ENCODE measurements around the gene SASH1.

The SASH1 gene

GRCh38 chr6:148495029-148495428, 152.4 kb downstream of the SASH1 start:
- TF ChIP-seq POLR2A (IDR thresholded peaks at IDR 0.05; ENCODE audit: low read length), result no peak
- no peak for DNase-seq

GRCh38 chr6:148497257-148497656, 154.6 kb downstream of the SASH1 start:
- DNase-seq, result no peak
- TF ChIP-seq POLR2A (IDR thresholded peaks at IDR 0.05; ENCODE audit: low read length), result no peak
- no peak for TF ChIP-seq GATA1 (IDR thresholded peaks at IDR 0.05; ENCODE audit: low read depth, low read length)

DNA sequence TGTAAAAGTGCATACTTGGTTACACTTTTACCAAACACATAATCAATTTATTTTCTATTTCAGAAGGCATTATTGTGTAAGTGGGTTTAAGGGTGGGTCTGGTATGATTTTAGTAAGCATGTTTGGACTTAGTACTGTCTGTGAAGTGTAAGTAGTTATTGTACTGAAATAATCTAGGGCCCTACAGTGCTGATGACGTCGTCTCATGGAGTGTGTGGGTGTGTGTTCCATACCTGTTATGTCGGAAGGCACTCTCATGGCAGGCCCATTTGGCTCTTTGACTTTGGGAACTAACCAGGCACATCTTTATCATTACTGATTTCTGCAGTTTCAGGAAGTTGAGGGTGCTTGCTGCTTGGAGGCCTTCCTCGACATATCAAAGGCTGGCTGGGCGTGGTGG, 155.1 kb downstream of the SASH1 start:
- no peak for DNase-seq
- TF ChIP-seq POLR2A (IDR thresholded peaks at IDR 0.05; ENCODE audit: low read length) (no peak), GATA1 (IDR thresholded peaks at IDR 0.05; ENCODE audit: low read depth, low read length) (no peak)

DNA sequence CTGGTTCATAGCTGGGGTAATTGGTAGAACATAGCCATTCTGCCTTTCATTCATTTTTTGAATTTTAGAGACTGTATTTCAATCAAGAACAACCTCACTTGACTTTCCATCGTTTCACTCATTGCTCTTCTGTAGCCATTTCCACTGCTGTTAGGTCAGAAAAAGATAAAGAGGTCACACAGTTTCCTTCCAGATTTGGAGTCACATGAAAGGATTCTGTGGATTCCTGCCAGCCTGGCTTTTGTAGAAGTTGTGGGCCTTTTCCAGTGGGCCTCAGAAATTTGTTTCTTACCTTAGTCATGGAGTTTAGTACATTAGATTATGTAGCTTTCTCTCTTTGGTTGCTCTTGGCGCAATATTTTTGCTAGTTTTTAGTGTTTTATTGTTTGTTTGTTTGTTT, 157.8 kb downstream of the SASH1 start:
- DNase-seq, result no peak
- TF ChIP-seq POLR2A (IDR thresholded peaks at IDR 0.05; ENCODE audit: low read length) (no peak), GATA1 (IDR thresholded peaks at IDR 0.05; ENCODE audit: low read depth, low read length) (no peak)

- no peak for DNase-seq
- no peak for TF ChIP-seq GATA1 (IDR thresholded peaks at IDR 0.05; ENCODE audit: low read depth, low read length)
- TF ChIP-seq POLR2A (IDR thresholded peaks at IDR 0.05; ENCODE audit: low read length), result no peak
Measured at GRCh38 chr6:148501178-148501590, 158.5 kb downstream of the SASH1 start.

GRCh38 chr6:148502083-148502772, 159.6 kb downstream of the SASH1 start:
- no peak for TF ChIP-seq GATA1 (IDR thresholded peaks at IDR 0.05; ENCODE audit: low read depth, low read length)
- no peak for TF ChIP-seq POLR2A (IDR thresholded peaks at IDR 0.05; ENCODE audit: low read length)
- DNase-seq, result no peak

GRCh38 chr6:148502773-148503135, 160.1 kb downstream of the SASH1 start:
- TF ChIP-seq GATA1 (IDR thresholded peaks at IDR 0.05; ENCODE audit: low read depth, low read length) (no peak), POLR2A (IDR thresholded peaks at IDR 0.05; ENCODE audit: low read length) (no peak)
- DNase-seq, result no peak

- TF ChIP-seq GATA1 (IDR thresholded peaks at IDR 0.05; ENCODE audit: low read depth, low read length), result no peak
- TF ChIP-seq POLR2A (IDR thresholded peaks at IDR 0.05; ENCODE audit: low read length), result no peak
- no peak for DNase-seq
Measured at GRCh38 chr6:148503703-148504102, 161.1 kb downstream of the SASH1 start.

DNA sequence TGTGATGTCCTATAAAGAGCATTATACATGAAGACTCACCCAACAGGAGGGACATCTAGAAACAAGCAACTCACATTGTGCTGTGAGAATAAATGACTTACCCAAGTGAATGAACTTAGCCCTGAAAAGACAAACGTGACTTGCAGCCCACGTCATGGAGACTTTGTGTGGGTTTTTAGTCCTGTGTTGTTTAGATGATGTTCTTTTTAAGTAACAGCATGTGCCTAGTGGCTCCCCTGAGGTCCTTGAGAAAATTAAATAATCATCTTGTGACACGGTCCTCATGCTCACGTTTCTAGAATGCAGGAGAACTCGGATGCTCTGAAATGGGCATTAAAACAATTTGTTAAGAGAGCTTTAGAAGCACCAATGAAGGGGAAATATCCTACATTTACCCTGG, 165.1 kb downstream of the SASH1 start:
- no peak for TF ChIP-seq GATA1 (IDR thresholded peaks at IDR 0.05; ENCODE audit: low read depth, low read length)
- TF ChIP-seq POLR2A (IDR thresholded peaks at IDR 0.05; ENCODE audit: low read length), result no peak
- no peak for DNase-seq

- DNase-seq, result no peak
- TF ChIP-seq GATA1 (IDR thresholded peaks at IDR 0.05; ENCODE audit: low read depth, low read length), result no peak
- TF ChIP-seq POLR2A (IDR thresholded peaks at IDR 0.05; ENCODE audit: low read length), result no peak
Measured at GRCh38 chr6:148508401-148509041, 165.9 kb downstream of the SASH1 start.

- no peak for TF ChIP-seq POLR2A (IDR thresholded peaks at IDR 0.05; ENCODE audit: low read length)
- no peak for TF ChIP-seq GATA1 (IDR thresholded peaks at IDR 0.05; ENCODE audit: low read depth, low read length)
- no peak for DNase-seq
Measured at GRCh38 chr6:148509119-148509799, 166.6 kb downstream of the SASH1 start.

DNA sequence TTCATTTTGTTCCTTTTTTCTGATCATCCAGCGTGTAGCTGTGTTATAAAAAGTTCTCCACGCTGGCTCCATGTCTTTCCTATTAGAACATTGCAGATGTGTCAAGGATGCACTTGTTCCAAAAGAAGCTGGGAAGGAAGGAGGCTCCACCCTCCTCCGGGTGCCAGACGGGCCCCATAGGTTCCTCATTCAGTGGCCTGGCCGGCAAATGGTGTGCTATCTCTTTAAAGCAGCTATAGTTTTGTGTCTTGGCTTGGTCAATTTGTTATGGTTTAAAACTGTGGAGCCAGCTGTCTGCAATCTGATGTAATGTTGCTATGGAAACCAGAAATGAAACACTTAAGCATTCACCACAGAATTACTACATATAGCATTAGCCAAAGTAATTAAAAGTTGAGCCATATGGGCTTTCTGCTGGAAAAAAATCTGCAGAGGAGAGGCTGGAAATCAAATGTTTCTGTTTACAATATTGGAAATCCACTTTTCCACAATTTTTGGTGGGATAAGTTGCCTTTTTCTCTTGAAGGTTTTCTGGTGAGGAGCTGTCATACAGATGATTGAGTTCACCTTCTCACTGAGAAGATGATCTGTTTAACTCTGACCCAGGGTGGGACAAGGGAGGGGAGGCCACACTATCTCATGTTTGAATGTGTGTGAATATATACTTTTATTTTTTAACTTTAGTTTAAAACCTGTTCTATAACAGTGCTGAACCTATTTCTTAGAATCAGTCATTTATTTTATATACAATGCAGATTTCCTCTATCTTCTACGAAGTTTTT, 167.4 kb downstream of the SASH1 start:
- DNase-seq, result peak; percentile 5 to 8
- TF ChIP-seq GATA1 (IDR thresholded peaks at IDR 0.05; ENCODE audit: low read depth, low read length) (no peak), POLR2A (IDR thresholded peaks at IDR 0.05; ENCODE audit: low read length) (no peak)

GRCh38 chr6:148513145-148514071, 170.8 kb downstream of the SASH1 start:
- TF ChIP-seq GATA1 (IDR thresholded peaks at IDR 0.05; ENCODE audit: low read depth, low read length), result no peak
- TF ChIP-seq POLR2A (IDR thresholded peaks at IDR 0.05; ENCODE audit: low read length), result no peak
- DNase-seq, result no peak
